ENCODE results near the gene LHX2. TPM values are rescaled to one million over a fixed set of nuclear protein-coding genes. Genes with fewer than 3 reads are reported as not detected.

Gene LHX2
- total and polyA plus RNA-seq, 2 of the 13 experiments (the other 11 are each of a cell fraction or from before 2014, with no cell fraction given): not detected

- 10% methylated on average over 10 of the region's 38 CpGs for WGBS (ENCODE audit: low lambda C conversion rate)
- POLR2A ChIA-PET: no interaction called here
- H3K27ac ChIP-seq (ENCODE audit: extremely low read length, insufficient read depth, low read length): no peak overlapping the region
These were observed 3.3 kb upstream of the LHX2 start for GRCh38 chr9:124008303-124008693.

GRCh38 chr9:124008694-124009530, 2.7 kb upstream of the LHX2 start:
- BruUV-seq (replicated peaks): no TSS peak
- H3K79me2 ChIP-seq (ENCODE audit: insufficient read depth, low read length): no peaks in the 10 kb centered on the region
- WGBS (ENCODE audit: low lambda C conversion rate): 3% methylated on average over 31 of the region's 65 CpGs
- CTCF ChIA-PET (ENCODE audit: low intra/inter-chr PET ratio, low total read pairs): no interaction called here
- FAIRE-seq: no peak
- peaks cover 14% of the 10 kb centered on the region; the same call in 1 of the 2 replicates for H4K20me1 ChIP-seq (ENCODE audit: insufficient read depth, low read length)
- peaks cover 26 to 89% of the 10 kb centered on the region in 2 experiments for H3K27me3 ChIP-seq (ENCODE audit: control insufficient read depth in 1 of 2, insufficient read depth in 2 of 2, low read length in 2 of 2)
- no peak overlapping the region for H3K27ac ChIP-seq (ENCODE audit: extremely low read length, insufficient read depth, low read length)
- H3K4me3 ChIP-seq (replicated peaks in 1 of 3; ENCODE audit: insufficient read depth in 1 of 3, low read depth in 2 of 3, low read length in 3 of 3): peak overlapping the region in 2 of 3 experiments; percentile 30 to 54; a peak in 3 of 6 replicates
- DNase-seq (ENCODE audit: low spot score): no peak
- POLR2A ChIA-PET: no interaction called here
- H2AFZ ChIP-seq (ENCODE audit: low read length): no peak overlapping the region
- no peaks in the 10 kb centered on the region for H3K36me3 ChIP-seq (replicated peaks in 1 of 2; ENCODE audit: control insufficient read depth in 1 of 2, insufficient read depth in 2 of 2, low read length in 2 of 2)
- peak; percentile 11 for ATAC-seq
- peak overlapping the region; percentile 63 for H3K4me2 ChIP-seq (ENCODE audit: low read depth, low read length)
- peaks cover 19% of the 10 kb centered on the region for H3K4me1 ChIP-seq (ENCODE audit: insufficient read depth, low read length)
- intact Hi-C loops (cut with micrococcal nuclease; ENCODE audit: unreplicated experiment): no loop called here
- no peak overlapping the region for H3K9ac ChIP-seq (ENCODE audit: insufficient read depth, low read depth, low read length)
- in situ Hi-C loops (cut with HindIII; ENCODE audit: extremely low pct_ligation_motif_present, low pct_unique_long_range_greater_than_20kb): no loop called here
- no peaks in the 10 kb centered on the region for H3K9me3 ChIP-seq (ENCODE audit: low read length)
- TF ChIP-seq ZNF687 (CRISPR knock-in tag; IDR thresholded peaks at IDR 0.05) (0 out of 2 replicates have a peak, but pooled peaks have one; percentile 18), MIER2 (CRISPR knock-in tag; IDR thresholded peaks at IDR 0.05) (no peak), KLF11 (CRISPR knock-in tag; IDR thresholded peaks at IDR 0.05) (no peak), EZH2 (conservative IDR thresholded peaks at IDR 0.05; ENCODE audit: low read depth, low read length) (peak; percentile 99), HNRNPLL (IDR thresholded peaks at IDR 0.05; ENCODE audit: low read depth, low read length, poor library complexity, severe bottlenecking) (peak; percentile 95), MTF2 (CRISPR knock-in tag; IDR thresholded peaks at IDR 0.05; ENCODE audit: borderline replicate concordance) (peak; percentile 58; the same call in 1 of the 2 replicates)

More at GRCh38 chr9:124008303-124008693, 3.3 kb upstream of the LHX2 start:
- Histone ChIP-seq H4K20me1 (ENCODE audit: insufficient read depth, low read length) (peaks cover 9% of the 10 kb centered on the region; the same call in 1 of the 2 replicates), H3K4me3 (replicated peaks in 1 of 3; ENCODE audit: insufficient read depth in 1 of 3, low read depth in 2 of 3, low read length in 3 of 3) (peak overlapping the region in 2 of 3 experiments; percentile 30 to 54; a peak in 2 of 6 replicates), H3K79me2 (ENCODE audit: insufficient read depth, low read length) (no peaks in the 10 kb centered on the region), H3K4me2 (ENCODE audit: low read depth, low read length) (peak overlapping the region; percentile 63), H3K9ac (ENCODE audit: insufficient read depth, low read depth, low read length) (no peak overlapping the region), H3K9me3 (ENCODE audit: low read length) (no peaks in the 10 kb centered on the region), H3K27me3 (ENCODE audit: control insufficient read depth in 1 of 2, insufficient read depth in 2 of 2, low read length in 2 of 2) (peaks cover 21 to 89% of the 10 kb centered on the region in 2 experiments), H2AFZ (ENCODE audit: low read length) (no peak overlapping the region), H3K36me3 (replicated peaks in 1 of 2; ENCODE audit: control insufficient read depth in 1 of 2, insufficient read depth in 2 of 2, low read length in 2 of 2) (no peaks in the 10 kb centered on the region), H3K4me1 (ENCODE audit: insufficient read depth, low read length) (peaks cover 19% of the 10 kb centered on the region)
- BruUV-seq (replicated peaks): no TSS peak
- intact Hi-C loops (cut with micrococcal nuclease; ENCODE audit: unreplicated experiment) (no loop called here), in situ Hi-C loops (cut with HindIII; ENCODE audit: extremely low pct_ligation_motif_present, low pct_unique_long_range_greater_than_20kb) (no loop called here)
- DNase-seq (ENCODE audit: low spot score): no peak
- TF ChIP-seq EZH2 (conservative IDR thresholded peaks at IDR 0.05; ENCODE audit: low read depth, low read length): 0 out of 2 replicates have a peak, but pooled peaks have one; percentile 3
- no peak for TF ChIP-seq ZGPAT (CRISPR knock-in tag; IDR thresholded peaks at IDR 0.05)
- ATAC-seq: peak; percentile 8; the same call in 1 of the 3 replicates
- CTCF ChIA-PET (ENCODE audit: low intra/inter-chr PET ratio, low total read pairs): no interaction called here
- FAIRE-seq: no peak

Data from HepG2 (cell line).